Epidermal melanocyte (primary cell): ENCODE data around the gene CMTM8.

Experiments used
- DNase-seq: peaks from one replicate; pipeline ENCODE4 v3.0.0; 2011; ENCODE audit warnings: low spot score; ENCODE audit not compliant: insufficient read length

CMTM8 gene

GRCh38 chr3:32305361-32305876, 66.9 kb downstream of the CMTM8 start:
- DNase-seq, result no peak

- DNase-seq, result no peak
Observed at GRCh38 chr3:32306072-32306471, 67.6 kb downstream of the CMTM8 start.

GRCh38 chr3:32307591-32307990, 69.1 kb downstream of the CMTM8 start:
- no peak for DNase-seq

DNA sequence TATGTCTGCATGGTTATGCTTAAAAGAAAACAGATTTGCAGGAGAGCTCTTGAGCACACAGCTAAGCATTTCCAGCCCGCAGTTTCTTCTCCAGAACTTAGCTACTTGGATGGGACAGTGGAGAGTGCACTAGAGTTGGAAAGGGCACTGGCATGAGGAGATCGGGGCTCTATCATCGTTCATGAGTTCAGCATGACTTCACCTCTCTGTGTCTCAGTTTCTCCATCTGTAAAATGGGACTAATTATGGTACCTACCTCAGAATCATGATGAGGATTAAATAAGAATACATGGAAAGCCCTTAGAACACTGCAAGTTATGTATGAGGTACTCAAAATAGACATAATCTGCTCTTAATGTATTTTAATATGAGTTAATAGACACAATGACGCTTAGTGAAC, 69.9 kb downstream of the CMTM8 start:
- DNase-seq, result no peak

GRCh38 chr3:32309654-32310242, 71.3 kb downstream of the CMTM8 start:
- no peak for DNase-seq

- DNase-seq, result no peak
Observed at GRCh38 chr3:32310336-32310735, 71.9 kb downstream of the CMTM8 start.

GRCh38 chr3:32310918-32311839, 72.7 kb downstream of the CMTM8 start:
- DNase-seq, result no peak

DNA sequence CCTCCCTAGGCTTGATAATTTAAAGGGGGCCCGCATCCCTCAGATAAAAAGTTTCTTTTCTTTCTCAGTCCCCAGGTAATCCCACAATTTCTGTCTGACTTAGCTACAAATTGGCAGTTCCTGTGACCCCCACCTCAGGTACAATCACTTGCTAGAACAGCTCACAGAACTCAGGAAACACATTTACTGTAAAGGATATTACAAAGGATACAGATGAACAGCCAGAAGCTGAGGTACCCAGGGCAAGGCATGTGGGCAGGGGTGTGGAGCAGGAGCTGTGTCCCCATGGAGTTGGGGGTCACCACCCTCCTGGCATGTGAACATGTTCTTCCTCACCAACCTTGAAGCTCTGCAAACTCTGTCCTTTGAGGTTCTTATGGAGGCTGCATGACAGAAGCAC, 73.8 kb downstream of the CMTM8 start:
- no peak for DNase-seq

GRCh38 chr3:32313169-32313568, 74.7 kb downstream of the CMTM8 start:
- no peak for DNase-seq

DNA sequence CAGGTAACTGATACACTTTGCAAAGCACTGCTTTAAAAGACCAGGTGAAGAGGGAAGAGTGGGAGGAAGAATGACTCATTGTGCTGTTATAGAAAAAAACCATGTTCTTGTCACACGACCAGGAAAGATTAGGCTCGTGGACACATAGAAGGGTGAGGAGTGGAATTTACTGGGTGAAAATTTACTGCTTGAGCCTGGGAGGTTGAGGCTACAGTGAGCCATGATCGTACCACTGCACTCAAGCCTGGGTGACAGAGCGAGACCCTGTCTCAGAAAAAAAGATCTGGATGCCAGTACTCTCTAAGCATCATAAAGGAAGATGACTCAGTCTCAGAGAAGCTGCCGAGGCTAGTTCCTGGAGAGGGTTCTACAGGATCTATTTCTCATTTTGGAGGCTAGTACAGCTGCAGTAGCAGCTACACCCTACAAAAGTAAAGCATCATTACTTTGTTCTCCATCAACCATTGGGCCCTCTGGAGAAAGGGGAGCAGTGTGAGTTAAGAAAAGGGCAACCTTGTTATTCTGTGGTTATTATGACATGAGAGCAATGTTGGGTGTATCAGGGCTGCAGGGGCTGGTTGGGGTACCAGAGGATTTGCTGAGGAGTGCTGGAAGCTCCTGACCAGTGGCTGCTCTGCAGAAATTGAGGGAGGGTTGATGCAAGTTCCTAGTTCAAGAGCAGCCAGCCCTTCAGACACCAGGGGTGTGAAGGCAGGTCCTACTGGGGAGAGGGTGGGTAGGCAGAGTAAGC, 75.4 kb downstream of the CMTM8 start:
- DNase-seq, result no peak

- no peak for DNase-seq
Observed at GRCh38 chr3:32315441-32315840, 77.0 kb downstream of the CMTM8 start.

DNA sequence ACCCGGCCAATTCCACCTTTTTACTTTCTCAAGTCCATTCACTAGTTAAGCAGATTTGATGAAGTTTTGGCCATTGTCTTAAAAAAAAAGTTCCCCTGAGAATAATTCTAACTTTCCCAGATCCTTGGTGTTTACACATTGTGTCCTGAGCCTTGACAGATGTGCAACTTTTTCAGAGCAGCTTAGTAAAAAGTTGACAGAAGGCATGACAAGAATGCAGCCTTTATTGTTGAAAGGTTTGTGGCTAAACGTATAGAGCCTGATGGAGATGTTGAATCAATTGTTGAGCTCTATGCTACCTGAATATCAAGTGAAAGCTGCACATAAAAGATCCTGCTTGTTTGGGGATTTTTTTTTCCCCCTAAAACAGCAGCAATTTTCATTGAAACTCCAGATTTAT, 77.8 kb downstream of the CMTM8 start:
- DNase-seq, result no peak

- no peak for DNase-seq
Observed at GRCh38 chr3:32316976-32317375, 78.5 kb downstream of the CMTM8 start.

DNA sequence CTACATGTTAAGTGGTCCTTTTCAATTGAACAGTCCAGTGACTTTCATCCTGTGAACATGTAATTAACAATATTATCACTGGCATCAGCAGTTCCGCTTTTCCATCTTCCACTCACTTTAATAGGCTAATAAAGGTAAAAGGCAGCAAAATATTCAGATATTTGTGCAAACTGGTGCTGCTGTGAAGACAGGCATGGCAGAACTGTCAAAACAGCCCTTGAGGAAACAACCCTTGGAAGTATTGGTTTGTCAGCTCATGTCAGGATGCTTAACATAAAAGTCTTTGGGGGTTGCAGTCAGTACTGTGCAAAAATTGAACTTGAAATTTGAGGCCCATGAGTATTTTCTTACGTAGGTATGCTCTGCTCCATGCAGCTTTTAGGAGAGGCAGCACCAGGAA, 81.1 kb downstream of the CMTM8 start:
- no peak for DNase-seq

- no peak for DNase-seq
Observed at GRCh38 chr3:32320080-32320479, 81.6 kb downstream of the CMTM8 start.

GRCh38 chr3:32321095-32321790, 82.8 kb downstream of the CMTM8 start:
- DNase-seq, result no peak

DNA sequence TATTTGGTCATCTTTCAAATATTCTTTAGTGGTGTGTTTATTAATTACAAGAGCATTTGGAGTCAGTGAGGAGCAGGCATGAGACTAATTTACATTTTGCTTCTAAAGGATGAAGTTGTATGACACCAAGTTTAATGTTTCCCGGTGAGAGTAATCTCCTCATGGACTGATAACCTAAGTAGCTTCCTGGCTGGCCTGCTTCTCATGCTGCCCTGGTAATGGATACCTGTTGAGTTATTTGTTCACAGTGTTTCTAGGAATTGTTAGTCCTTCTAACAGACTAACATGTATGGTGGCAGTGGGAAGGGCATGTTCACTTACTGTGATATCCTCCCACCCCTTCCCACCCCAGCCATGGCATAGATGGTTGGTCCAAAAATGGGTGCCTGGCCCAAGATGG, 83.8 kb downstream of the CMTM8 start:
- DNase-seq, result no peak

- DNase-seq, result no peak
Observed at GRCh38 chr3:32323604-32324003, 85.1 kb downstream of the CMTM8 start.

- DNase-seq, result no peak
Observed at GRCh38 chr3:32325201-32325600, 86.7 kb downstream of the CMTM8 start.

DNA sequence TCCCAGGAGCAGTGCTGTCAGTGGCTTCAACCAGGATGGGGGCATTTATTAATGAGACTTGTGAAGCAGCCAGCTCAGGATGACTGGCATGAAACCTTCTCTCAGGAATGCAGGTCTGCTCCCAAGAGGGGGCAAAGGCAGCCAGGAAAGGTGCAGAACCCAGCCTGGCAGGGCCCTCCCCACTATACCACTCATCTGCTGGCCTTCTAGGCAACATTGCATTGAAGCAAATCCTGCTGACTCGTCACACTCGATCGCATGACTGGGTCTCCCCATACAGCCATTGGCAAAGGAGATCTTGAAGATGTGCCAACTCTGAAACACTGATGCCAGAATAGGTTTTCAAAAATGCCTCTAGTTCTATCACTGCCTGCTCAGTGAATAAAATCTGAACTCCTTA, 87.4 kb downstream of the CMTM8 start:
- no peak for DNase-seq

GRCh38 chr3:32326795-32327194, 88.3 kb downstream of the CMTM8 start:
- no peak for DNase-seq
